HCT116 (cell line): ENCODE results near the gene SCN1B. TPM values are rescaled to one million over a fixed set of nuclear protein-coding genes. Genes with fewer than 3 reads are reported as not detected.

ENCODE experiments used
- ATAC-seq: fragments of 200-7000 bp; cut with Tn5 transposase; 2 replicates; pipeline ENCODE4 v1.9.1; 2020; ENCODE audit warnings: mild to moderate bottlenecking, moderate library complexity
- BruUV-seq: library from RNA; stranded (reverse); fragments of 400-500 nt; replicated peaks from 2 replicates; lab custom pipeline; 2021; lab: Mats Ljungman, UMichigan
- CTCF ChIA-PET: fragments of 300-600 bp; sonication (Branson Sonifier 250); formaldehyde crosslinking; loops from one replicate; lab custom pipeline; 2021; ENCODE audit warnings: antibody characterized with exemption; lab: Charles Lee
- POLR2A ChIA-PET: fragments of 300-600, 350-600 bp; sonication (Branson Sonifier 250); formaldehyde crosslinking; loops from one replicate; lab custom pipeline; 2021; ENCODE audit warnings: antibody characterized with exemption; lab: Charles Lee
- RAD21 ChIA-PET, 2 experiments: fragments of 300-600 bp; sonication (Branson Sonifier 250); formaldehyde crosslinking; loops; one replicate each; lab custom pipeline; 2023; ENCODE audit warnings: low total read pairs in 2 of 2; ENCODE audit not compliant: uncharacterized antibody in 2 of 2, unreplicated experiment in 2 of 2, low non-redundant PET in 1 of 2; lab: Charles Lee
- DNase-seq: peaks from one replicate; pipeline ENCODE4 v3.0.0-alpha.2; 2010; ENCODE audit warnings: low read depth, low spot score
- H2AFZ ChIP-seq: fragments of 200-600 bp; shearing (Covaris generic), sonication (generic); 2 replicates; pipeline ENCODE4 v1.6.1; 2017; ENCODE audit warnings: low read depth, mixed run types, mixed read lengths, antibody characterized with exemption, low read length; ENCODE audit not compliant: poor library complexity, severe bottlenecking
- H3K27ac ChIP-seq: 2 replicates; pipeline ENCODE4 v1.5.1; 2012; ENCODE audit warnings: low read depth, low read length
- H3K27me3 ChIP-seq: fragments of 200-600 bp; sonication (generic); 2 replicates; pipeline ENCODE4 v1.6.1; 2016; ENCODE audit warnings: mixed run types, low read length, mixed read lengths; ENCODE audit not compliant: insufficient read depth
- H3K36me3 ChIP-seq, 2 experiments: fragments of 200-500 bp in 1 of 2; fragments of 200-600 bp in 1 of 2; sonication (Bioruptor generic) in 1 of 2; sonication (generic) in 1 of 2; 2 replicates each; pipeline versions ENCODE4 v1.5.1 to v1.6.1; 2014 to 2016; ENCODE audit warnings: low read length in 2 of 2, inconsistent platforms in 1 of 2, mixed read lengths in 1 of 2, mixed run types in 1 of 2; ENCODE audit not compliant: insufficient read depth in 2 of 2, control insufficient read depth in 1 of 2
- H3K4me1 ChIP-seq, 2 experiments: fragments of 200-600 bp in 1 of 2; sonication (generic) in 1 of 2; 2 replicates each; pipeline versions ENCODE4 v1.5.1 to v1.6.1; 2012 to 2017; ENCODE audit warnings: low read length in 2 of 2, inconsistent platforms in 1 of 2, mild to moderate bottlenecking in 1 of 2, mixed read lengths in 1 of 2, mixed run types in 1 of 2, moderate library complexity in 1 of 2; ENCODE audit not compliant: insufficient read depth in 2 of 2, control insufficient read depth in 1 of 2
- H3K4me2 ChIP-seq: fragments of 200-600 bp; sonication (generic); 2 replicates; pipeline ENCODE4 v1.6.1; 2017; ENCODE audit warnings: mixed run types, low read length, mixed read lengths
- H3K4me3 ChIP-seq, 2 experiments: fragments of 200-600 bp in 1 of 2; sonication (generic) in 1 of 2; replicated peaks in 1 of 2; 2 replicates each; pipeline ENCODE4 v1.5.1; 2011 to 2016; ENCODE audit warnings: low read length in 2 of 2, control low read depth in 1 of 2, low read depth in 1 of 2, mild to moderate bottlenecking in 1 of 2, mixed read lengths in 1 of 2, mixed run types in 1 of 2
- H3K79me2 ChIP-seq: fragments of 200-600 bp; sonication (generic); 2 replicates; pipeline ENCODE4 v1.6.1; 2017; ENCODE audit warnings: mild to moderate bottlenecking, mixed run types, low read length, moderate library complexity, mixed read lengths; ENCODE audit not compliant: insufficient read depth
- H3K9ac ChIP-seq: fragments of 200-600 bp; sonication (generic); 2 replicates; pipeline ENCODE4 v1.6.1; 2016; ENCODE audit warnings: low read length, mixed read lengths
- H3K9me2 ChIP-seq: fragments of 200-600 bp; sonication (generic), shearing (Covaris generic); 2 replicates; pipeline ENCODE4 v1.6.1; 2017; ENCODE audit warnings: mixed run types, mild to moderate bottlenecking, moderate library complexity; ENCODE audit not compliant: insufficient read depth
- H3K9me3 ChIP-seq, 2 experiments: fragments of 200-500 bp in 1 of 2; fragments of 200-600 bp in 1 of 2; sonication (Bioruptor generic) in 1 of 2; sonication (generic) in 1 of 2; 2 replicates each; pipeline ENCODE4 v1.6.1; 2014 to 2017; ENCODE audit warnings: low read length in 2 of 2, mixed read lengths in 2 of 2, inconsistent platforms in 1 of 2, low read depth in 1 of 2, mild to moderate bottlenecking in 1 of 2, mixed run types in 1 of 2, moderate library complexity in 1 of 2; ENCODE audit not compliant: control insufficient read depth in 1 of 2, insufficient read depth in 1 of 2
- H4K20me1 ChIP-seq: fragments of 200-600 bp; sonication (generic), shearing (Covaris generic); 2 replicates; pipeline ENCODE4 v1.6.1; 2017; ENCODE audit warnings: mixed run types, mild to moderate bottlenecking, moderate library complexity; ENCODE audit not compliant: insufficient read depth
- ATF3 ChIP-seq: IDR thresholded peaks from 2 replicates; pipeline ENCODE4 v1.6.1; 2012
- CEBPB ChIP-seq: IDR thresholded peaks from 2 replicates; pipeline ENCODE4 v1.6.1; 2012; ENCODE audit warnings: low read depth
- CTCF ChIP-seq, 3 experiments: fragments of 200-600 bp in 1 of 3; sonication (generic) in 1 of 3; IDR thresholded peaks in 2 of 3; conservative IDR thresholded peaks in 1 of 3; 2 replicates each; pipeline ENCODE4 v1.5.1; 2012 to 2017; ENCODE audit warnings: low read depth in 2 of 3, low read length in 2 of 3, antibody characterized with exemption in 1 of 3, borderline replicate concordance in 1 of 3, control low read depth in 1 of 3, mild to moderate bottlenecking in 1 of 3, mixed read lengths in 1 of 3, mixed run types in 1 of 3, moderate library complexity in 1 of 3; ENCODE audit not compliant: insufficient read depth in 1 of 3
- ELF1 ChIP-seq: IDR thresholded peaks from 2 replicates; pipeline ENCODE4 v1.6.1; 2012; ENCODE audit warnings: low read depth, borderline replicate concordance
- POLR2A ChIP-seq: IDR thresholded peaks from 2 replicates; pipeline ENCODE4 v1.7.0; 2011; ENCODE audit warnings: borderline replicate concordance; ENCODE audit not compliant: insufficient read depth, insufficient read length; ENCODE audit errors: extremely low read depth
- RAD21 ChIP-seq: IDR thresholded peaks from 2 replicates; pipeline ENCODE4 v1.6.1; 2012; ENCODE audit warnings: low read depth, mild to moderate bottlenecking
- SIN3A ChIP-seq: IDR thresholded peaks from 2 replicates; pipeline ENCODE4 v1.6.1; 2012; ENCODE audit warnings: low read depth
- SRF ChIP-seq: IDR thresholded peaks from 2 replicates; pipeline ENCODE4 v1.6.1; 2012; ENCODE audit warnings: low read depth
- YY1 ChIP-seq: IDR thresholded peaks from 2 replicates; pipeline ENCODE4 v1.6.1; 2011; ENCODE audit warnings: low read length, low read depth, moderate library complexity, mild to moderate bottlenecking; ENCODE audit not compliant: insufficient replicate concordance; ENCODE audit errors: extremely low read depth
- ZBTB33 ChIP-seq: IDR thresholded peaks from 2 replicates; pipeline ENCODE4 v1.6.1; 2011; ENCODE audit warnings: mild to moderate bottlenecking, low read length, moderate library complexity; ENCODE audit not compliant: insufficient replicate concordance; ENCODE audit errors: extremely low read depth
- ZFX ChIP-seq: fragments of 450-650 bp; IDR thresholded peaks from 2 replicates; pipeline ENCODE4 v1.6.1; 2017
- intact Hi-C: fragments of 100-400 bp; cut with micrococcal nuclease; formaldehyde crosslinking; loops from 2 replicates; pipeline ENCODE4 v1.10.0; 2022
- total RNA-seq: library from RNA; stranded (reverse); gene quantifications from one replicate; pipeline ENCODE4 v1.2.1, GENCODE V29; 2021; ENCODE audit not compliant: unreplicated experiment

The SCN1B gene
- total RNA-seq, 1 experiment from 2014 or later, result 6.6 TPM

- POLR2A ChIA-PET, result no interaction called here
- no peak overlapping the region for H3K9ac ChIP-seq
- no peak overlapping the region for H3K27ac ChIP-seq
- H3K4me2 ChIP-seq, result no peak overlapping the region
- no peaks in the 10 kb centered on the region for H4K20me1 ChIP-seq
- intact Hi-C loops, result no loop called here
- H3K9me2 ChIP-seq, result no peaks in the 10 kb centered on the region
- H3K36me3 ChIP-seq, result no peaks in the 10 kb centered on the region
- no peak overlapping the region for H3K4me3 ChIP-seq
- no peaks in the 10 kb centered on the region for H3K27me3 ChIP-seq
- DNase-seq (no peak), ATAC-seq (no peak)
- no TSS peak for BruUV-seq
- TF ChIP-seq YY1 (no peak), SIN3A (no peak), RAD21 (no peak), CTCF (IDR thresholded peaks at IDR 0.05 in 2 of 3, conservative IDR thresholded peaks at IDR 0.05 in 1 of 3; ENCODE audit: borderline replicate concordance in 1 of 3, insufficient read depth in 1 of 3, low read depth in 2 of 3, low read length in 2 of 3) (no peak), ZFX (no peak), SRF (no peak), ELF1 (no peak), POLR2A (no peak), ATF3 (no peak), CEBPB (no peak), ZBTB33 (no peak)
- H3K79me2 ChIP-seq, result no peaks in the 10 kb centered on the region
- RAD21 ChIA-PET, result no interaction called here
- peaks cover 0 to 17% of the 10 kb centered on the region in 2 experiments; a peak in 2 of 4 replicates for H3K4me1 ChIP-seq
- no peaks in the 10 kb centered on the region for H3K9me3 ChIP-seq
- H2AFZ ChIP-seq, result no peak overlapping the region
- CTCF ChIA-PET, result interaction anchor here (1.4 kb wide), 1 partner anchor 42 kb away, joined by 4 read pairs; no protein-coding TSS in a partner anchor
Observed at GRCh38 chr19:35086455-35086854, 56.2 kb downstream of the SCN1B start.
